ENCODE data around the gene KCTD16.

The KCTD16 gene

DNA sequence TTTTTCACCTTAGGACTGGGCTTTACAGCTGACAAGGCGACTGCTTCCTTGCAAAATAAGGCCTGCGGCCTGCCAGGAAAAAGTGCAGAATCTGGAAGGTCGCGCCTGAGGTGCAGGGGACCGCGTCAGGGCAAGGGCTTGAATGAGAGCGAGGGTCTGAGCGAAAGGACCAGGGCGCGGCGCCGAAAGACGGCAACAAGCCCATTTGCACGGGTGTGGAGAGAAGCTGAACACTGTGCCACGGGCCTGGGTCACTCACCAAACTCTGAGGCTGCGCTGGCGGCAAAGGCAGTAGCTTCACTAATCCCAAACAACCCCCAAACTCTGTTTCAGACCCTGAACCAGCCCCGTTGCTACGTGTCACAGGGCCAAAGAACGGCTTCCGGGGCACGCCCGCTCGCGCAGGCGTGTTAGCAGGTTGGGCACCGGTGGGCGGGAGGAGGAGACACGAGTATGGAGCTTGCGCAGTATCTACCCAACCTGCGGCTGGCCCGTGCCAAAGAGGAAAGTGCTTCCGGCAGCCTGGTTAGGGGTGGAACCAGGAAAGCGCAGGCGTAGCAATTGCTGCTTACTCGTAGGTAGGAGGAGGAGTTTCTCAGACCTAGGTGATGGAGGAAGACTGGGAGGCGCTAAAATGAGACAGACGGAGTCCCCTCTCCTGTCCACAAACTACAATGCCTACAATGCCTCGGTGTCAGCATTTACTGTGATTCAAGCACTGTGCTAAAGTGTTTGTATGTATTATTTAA is at the start of gene KCTD16, which contains the start of gene YIPF5:
Gene KCTD16, plus strand, starts transcription at position 598 of the 749 bp plus-strand sequence.
Gene YIPF5, minus strand, starts transcription at position 384 of the 749 bp plus-strand sequence. CDS start 704 bp downstream, outside the sequence.
- peak; percentile 97 for DNase-seq

DNA sequence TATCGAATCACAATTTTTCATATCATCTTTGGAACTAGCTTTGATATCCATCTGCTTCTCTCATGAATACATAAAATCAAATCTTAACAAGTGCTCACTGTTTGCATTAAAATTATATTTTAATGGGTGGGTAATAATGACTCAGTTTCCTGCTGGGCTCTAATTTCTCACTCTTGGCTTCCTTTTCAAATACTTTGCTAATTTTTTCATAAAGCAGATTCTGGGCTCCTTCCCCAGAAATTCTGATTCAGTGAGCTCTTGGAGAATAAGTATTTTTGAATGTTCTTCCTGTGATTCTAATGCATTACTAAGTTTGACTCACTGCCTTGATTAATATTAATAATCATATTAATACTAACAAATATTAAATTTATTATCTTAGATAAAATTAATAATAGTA is 49.1 kb upstream of the KCTD16 start:
- no peak for DNase-seq

DNA sequence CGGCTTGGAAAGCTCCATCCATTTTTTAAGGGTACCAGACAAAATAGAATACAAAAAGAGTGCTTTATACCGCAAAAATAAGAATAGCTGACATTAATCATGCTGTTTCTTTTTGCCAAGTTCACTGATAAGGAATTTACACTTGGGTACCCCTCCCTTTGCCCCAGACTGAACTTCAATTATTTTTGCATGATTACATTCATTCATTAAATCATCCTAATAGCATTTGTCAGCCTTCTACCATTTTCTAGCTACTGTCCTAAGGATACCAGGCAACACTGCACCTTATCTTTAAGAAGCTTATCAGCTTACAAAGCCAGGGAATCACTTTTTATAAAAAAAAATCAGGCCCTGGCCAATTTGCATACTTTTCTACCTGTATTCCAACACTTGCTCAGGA is 48.6 kb upstream of the KCTD16 start:
- DNase-seq: peak; percentile 41

DNA sequence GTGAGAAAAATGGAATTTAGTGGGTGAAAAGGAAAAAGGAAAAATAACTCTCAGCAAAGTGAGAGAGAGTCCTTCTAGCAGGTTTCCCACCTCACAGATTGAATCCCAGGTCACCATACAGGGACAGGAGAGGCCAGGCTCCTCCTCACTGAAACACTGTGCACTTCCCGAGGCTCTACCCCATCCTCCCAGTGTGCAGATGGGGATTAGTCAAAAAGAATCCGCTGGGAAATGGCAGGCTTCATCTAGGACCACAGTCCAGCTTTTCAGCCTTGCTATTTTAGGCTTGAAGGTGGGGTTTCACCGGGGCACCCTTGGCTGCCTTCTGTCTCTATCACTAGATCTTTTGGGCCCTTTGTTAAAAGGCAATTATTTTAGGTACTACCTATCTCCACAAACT is 48.0 kb upstream of the KCTD16 start:
- no peak for DNase-seq

DNA sequence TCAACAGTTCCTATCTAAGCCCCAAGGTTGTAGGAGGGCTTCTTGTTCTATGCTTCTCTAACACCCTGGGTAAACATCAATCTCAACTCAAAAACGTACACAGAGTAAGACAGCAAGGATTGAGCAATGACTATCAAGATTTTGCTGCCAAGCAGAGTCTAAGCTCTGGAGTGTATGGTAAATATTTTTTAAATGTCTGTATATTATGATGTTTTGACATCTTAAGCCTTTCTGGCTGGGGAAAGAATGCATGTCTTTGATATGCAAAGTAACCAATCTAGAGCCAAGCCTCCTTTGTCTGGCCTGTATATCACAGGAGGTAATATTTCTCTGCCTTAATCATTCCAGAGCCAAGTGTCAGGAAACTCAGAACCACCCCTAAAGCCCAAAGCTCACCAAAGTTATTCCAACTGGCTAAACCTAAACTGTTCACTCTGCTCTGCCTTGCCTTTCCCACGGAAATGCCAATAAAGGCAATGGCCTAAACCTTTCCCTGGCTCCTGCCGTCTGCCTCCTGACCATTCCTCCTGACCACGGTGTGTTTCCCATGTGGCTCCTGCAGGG is 45.4 kb upstream of the KCTD16 start:
- DNase-seq: peak; percentile 85

DNA sequence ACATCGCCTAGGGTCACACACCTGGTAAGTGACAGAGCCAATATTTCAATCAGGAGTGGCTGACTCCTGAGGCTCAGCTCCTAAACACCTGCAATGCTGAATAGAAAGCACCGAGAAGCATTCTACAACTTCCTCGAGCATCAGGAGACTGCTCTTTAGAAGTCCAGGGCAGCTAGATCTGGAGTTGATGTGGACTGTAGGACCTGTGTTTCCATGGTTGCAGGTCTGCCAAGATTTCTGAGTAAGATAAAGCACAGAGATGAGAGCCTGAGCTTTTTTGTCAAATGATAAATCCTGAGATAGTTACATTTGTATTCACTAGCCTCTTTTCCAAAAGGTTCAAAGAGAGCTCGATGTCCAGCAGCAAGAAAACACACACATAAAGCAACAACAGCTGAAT is 44.0 kb upstream of the KCTD16 start:
- no peak for DNase-seq

DNA sequence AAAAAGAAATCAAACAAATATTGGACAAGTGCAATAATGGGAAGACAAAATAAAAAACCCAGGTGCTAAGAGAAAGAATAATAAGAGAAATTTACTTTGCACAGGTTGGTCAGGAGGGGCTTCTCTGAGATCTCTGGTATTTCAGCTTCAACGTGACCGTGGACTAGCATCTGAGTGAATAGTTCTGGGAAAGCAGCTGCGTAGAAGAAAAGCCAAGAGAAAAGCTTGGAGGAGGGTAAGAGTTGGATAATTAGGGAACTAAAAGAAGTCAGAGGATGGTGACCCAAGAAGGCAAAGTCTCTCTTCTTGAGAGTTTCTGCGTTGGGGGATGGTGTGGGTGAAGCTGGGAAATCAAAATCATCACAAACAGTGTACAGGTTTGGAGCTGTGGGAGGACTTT is 41.8 kb upstream of the KCTD16 start:
- no peak for DNase-seq

DNA sequence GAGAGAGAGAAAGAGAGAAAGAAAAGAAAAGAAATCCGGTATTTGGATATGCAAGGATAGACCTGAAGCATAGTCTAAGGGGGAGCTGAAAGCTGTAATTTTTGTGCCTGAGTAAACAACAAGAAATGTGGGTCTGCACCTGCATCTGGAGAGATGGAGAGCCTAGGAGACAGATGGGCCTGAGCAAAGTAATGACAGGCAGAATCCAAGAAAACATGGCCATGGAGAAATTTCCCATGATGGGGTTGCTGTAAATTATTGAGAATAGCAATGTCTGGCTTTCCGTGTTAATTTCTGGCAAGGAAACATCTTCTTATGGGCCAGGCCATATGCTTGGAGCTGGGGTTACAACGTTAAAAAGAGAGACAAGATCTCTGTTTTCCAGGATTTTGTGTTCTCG is 40.4 kb upstream of the KCTD16 start:
- DNase-seq: no peak

DNA sequence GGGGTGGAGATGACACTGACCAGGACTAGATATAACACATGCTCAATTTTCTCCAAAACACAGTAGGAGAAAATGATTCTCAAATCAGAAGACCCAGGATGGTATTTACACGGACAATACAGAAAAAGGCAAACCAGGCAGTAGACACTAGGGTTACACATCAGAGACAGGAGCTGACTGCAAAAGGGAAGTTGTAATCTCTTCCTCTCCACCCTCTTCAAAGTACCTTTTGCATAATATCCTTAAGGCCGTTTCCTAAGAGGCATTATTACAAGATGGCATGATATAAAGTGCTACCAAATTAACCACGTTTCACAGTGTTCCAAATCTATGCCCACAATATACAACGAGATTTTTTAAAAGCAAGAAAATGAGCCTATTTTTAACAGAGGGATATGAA is 39.4 kb upstream of the KCTD16 start:
- no peak for DNase-seq

DNA sequence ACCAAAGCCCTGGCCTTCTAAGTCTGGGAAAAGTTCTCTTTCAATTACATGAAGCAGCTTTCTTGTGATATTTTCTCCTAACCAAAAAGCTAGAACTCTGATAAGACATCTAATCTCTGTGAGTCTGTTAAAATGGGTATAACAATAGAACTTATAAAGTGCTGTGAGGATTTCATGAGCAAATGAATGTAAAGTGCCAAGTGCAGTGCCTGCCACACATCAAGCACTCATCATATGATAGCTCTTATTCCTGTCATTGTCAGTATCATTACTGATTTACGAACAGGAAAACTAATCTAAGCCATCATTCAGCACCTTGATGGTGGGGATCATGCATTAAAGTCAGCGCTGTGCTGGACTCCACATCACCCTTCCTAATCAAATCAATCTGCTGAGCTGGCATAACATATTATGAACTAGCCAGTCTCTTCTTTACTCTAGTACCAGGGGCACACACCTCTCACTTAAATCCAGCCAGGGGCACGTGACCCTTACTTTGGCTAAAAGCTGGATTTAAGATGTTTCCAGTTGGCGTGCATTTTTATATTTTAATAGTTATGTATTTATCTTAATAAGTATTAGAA is 37.5 kb upstream of the KCTD16 start:
- no peak for DNase-seq

DNA sequence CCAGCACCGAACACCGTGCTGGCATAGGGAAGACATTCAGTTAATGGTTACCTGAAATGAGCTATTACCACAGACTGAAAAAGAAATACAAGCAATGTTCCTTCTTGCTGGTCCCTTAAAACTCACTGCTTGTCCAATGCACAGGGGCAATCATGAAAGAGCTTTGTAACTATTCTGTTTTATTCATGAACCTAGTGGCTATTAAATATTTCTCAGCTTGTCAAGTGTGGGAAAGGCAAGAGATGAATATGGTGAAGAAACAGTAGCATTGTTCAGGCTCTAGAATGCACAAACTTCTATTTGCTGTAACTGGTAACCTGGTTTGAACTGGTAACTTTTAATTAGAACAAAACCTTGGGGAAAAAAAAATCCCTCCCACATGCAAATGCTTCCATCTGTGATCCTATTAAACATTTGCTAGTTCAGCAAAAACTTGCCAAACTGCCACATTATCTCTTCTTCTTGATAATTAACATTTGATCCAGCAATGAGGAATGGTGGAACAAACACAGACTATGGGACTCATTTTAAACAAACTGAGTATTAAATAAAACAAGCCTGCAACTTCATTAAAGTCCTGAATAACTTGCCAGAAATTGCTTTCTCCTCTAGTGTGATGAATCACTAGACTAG is 36.4 kb upstream of the KCTD16 start:
- no peak for DNase-seq

DNA sequence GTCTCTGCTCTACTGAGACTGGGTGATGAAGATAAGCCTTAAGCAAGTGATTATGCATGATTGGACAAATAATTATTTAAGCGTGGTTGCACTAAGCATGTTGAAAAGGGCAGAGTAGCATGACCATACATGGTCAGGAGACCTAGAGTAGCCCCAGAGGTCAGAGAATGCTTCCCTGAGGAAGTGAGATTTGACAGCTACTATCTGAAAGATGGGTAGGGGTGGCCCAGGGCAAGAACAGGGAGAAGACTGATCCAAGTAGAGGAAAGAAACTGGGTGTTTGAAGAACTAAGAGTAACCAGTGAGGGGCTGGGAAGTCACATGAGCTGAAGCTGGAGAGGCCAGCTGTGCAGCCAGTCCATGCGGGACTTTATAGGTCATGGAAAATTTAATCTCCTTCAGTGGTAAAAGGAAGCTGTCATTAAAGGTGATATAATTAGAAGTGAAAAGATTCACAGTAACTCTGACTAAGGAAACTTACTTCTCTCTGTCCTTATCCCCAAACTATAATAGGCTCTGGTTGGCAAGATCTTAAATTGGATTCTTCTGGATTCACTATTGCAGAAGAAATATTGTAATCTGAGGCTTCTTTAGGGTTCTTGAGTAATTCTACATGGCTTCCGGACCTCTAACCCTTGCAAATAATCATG is 35.4 kb upstream of the KCTD16 start:
- no peak for DNase-seq

DNA sequence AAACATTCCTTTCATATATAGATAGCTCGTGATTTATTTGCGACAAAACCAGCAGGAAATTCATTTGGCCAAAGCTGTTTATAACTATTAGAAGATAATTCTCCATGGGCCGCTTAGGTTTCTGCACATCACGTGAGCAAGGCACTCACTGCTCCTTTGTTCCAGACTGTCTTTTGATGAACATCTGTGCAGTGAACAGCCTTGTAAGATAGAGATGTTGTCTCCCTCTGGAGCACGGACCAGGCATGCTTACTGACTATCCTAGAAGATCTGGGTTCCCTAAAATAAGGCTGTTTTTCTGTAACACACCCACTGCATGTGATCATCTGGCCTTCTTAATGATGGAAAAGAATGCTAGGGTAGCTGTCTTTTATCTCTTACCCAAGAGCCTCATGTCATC is 31.1 kb upstream of the KCTD16 start:
- no peak for DNase-seq

DNA sequence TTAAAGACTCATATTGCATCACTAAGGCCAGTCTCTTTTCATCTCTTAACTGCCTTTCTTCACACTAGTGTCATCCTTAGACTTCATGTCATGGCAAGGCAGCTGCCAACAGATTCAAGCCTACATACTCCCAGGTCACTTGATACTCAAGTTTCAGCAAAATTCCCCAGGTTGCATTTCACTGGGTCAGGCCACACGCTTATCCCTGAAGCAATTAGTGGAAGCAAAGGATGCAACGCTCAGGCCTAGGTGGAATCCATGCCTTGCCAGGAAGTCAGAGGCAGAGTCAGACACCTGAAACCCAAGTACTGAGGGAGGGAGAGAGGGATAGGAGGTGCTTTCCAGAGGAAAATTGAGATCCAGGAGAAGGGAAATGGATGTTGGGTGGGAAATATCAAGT is 29.1 kb upstream of the KCTD16 start:
- DNase-seq: no peak

DNA sequence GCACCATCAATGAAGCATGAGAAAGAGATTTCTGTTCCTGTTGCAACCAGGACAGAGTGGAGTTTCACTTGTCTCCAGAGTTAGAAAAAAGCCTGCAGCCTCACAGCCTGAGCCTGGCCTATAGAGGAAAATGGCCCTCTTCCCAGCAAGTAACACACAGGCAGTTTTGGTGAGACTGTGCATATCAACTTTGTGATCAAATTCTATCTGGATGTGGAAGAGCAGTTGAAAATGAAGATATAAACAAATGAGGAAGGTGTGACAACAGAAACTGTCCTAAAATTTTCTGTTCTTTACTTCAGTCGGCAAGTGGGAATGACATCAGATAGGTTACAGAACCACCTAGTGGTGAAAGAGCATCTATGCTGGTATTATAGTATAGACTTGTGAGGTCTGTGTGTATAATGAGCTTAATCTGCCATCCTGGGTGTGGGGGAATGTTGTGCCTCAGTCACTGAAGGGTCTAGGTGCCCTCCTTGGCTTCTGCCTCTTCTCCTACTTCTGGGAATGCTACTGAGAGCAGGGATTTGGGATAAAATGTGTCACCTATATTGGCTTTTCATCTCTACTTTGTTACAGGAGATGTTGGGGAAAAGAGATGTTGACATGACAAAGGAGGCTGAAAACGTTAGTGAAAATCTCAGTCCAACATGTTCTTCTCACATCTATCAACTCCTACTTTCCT is 28.4 kb upstream of the KCTD16 start:
- peak; percentile 31 for DNase-seq

DNA sequence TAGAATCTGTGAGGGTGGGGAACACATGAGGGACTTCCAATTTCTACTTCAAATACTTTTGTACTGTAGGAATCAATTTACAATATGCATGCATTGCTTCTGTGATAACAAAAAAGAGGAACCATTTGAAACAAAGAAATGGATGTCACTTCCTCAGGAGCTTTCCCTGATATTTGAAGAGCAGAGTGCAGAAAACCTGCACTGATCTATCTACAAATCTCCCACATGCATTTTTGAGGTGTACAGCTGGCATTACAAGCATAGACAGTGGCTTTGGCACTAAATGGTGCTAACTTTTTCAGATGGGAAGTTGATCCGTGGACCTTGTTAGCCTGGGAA is 27.9 kb upstream of the KCTD16 start:
- no peak for DNase-seq

DNA sequence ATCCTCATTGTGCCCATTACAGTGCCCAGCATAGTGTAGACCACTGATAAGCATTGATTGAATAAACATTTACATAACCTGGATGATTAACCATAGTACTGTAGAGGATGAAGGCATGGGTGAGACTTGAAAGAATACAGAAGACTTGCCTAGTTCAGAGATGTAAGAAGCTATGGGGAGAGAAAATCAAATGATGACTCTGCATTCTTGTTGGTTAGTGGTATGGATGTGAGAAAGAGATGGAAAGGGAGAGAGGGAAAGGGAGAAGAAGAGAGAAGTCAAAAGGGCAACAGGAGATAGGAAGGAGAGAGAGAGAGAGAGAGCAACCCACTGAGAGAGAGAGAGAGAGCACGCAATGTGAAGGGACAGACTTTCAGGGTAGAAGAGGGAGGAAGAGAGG is 27.0 kb upstream of the KCTD16 start:
- DNase-seq: no peak

DNA sequence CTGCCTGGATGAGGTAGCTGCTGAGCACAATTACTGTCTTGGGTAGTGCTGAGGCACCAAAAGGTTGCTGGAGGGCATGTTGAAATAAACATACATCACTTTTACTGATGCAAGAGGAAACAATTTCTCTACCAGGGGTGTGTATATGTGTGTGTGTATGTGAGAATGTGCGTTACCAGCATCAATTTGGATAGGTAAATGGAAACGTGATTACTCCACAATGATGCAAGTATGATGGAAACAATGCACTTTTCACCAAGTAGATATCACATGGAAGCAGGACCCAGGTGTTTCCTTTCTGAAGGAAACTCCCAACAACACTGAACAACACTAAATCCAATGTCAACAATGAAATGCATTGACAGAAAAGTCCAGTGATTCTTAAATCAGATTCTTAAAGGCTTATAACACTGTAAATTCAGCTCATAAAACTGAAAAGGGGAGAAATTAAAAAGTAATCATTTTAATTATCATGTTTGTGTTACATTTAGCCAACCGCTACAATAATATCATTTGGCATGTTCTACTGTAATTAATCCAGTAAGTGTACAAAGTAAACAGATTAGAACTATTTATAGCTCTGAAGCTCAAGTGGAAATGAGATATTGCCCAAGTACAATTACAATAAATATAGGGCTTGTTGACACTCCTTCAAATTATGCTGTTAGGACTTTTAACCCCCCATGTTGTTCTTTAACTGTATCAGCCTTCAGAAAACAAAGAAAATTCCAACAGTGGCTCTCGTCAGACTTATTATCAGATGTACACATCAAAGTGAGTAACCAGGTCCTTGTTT is 25.5 kb upstream of the KCTD16 start:
- DNase-seq: peak; percentile 16

DNA sequence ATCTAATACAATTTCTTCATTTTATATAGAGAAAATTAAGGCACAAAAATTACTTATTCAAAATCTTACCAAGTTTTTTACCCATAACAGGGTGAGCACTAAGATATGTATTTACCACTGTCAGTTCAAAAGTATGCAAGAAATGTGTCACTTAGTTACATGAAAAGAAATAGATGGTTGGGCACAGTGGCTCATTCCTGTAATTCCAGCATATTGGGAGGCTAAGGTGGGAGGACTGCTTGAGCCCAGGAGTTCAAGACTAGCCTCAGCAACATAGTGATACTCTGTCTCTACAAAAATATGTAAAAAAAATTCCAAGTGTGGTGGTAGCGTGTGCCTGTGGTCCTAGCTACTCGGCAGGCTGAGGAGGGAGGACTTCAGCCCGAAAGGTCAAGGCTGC is 19.6 kb upstream of the KCTD16 start:
- DNase-seq: peak; percentile 19

DNA sequence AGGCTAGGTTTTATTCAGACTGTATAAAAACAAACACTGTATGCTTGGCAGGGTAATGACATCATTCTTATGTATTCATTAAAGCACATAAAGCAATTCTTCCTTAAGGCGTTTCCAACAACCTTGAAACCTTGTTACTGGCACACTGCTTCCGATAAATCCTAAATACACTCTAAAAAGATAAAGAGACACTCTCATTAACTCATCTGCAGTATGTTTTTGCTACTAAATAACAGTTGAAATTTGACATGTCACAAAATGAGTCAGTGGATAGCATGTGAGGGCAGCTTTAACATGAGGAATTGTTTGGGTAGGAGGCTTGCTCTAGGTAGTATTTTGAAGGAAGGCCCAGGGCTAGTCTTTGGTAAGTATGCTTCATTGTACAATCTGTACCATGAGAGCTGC is 13.9 kb upstream of the KCTD16 start:
- DNase-seq: peak; percentile 49

DNA sequence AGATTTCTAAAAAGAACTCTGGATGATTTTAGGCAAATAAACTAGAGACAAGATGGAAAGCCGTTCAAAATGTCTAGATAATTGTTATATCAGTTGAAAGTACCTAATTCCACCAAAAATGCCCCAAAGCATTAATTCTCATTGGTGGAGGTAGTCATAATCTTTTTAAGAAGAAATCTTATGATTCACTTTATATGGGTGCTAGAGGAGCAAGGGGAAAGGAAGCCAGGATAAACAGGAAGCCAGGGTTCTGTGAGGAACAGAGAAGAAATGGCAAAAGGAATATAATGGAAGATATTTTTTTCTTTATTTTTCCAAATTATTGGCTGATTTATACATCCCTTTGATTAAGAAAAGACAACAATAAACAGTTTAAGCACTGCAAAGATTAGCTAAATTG is 8.0 kb upstream of the KCTD16 start:
- no peak for DNase-seq

DNA sequence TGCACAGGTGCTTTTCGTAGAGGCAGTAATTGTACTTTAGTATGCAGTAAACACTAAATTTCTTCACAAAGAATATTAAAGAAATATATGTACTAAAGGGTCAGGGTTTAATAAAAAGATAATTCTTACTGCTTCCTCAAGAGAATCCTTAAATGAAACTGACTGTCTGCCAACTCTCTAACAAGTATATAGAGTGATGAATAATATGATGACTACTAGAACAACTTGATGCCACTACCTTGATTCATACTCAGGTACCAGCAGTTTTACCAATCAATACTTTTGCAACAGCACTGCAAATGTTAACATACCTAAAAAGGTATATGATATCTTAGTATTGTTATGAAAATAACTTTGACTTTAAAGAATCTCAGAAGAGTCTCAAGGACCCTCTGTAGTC is 4.0 kb upstream of the KCTD16 start:
- no peak for DNase-seq

All from NCI-H226 (cell line).